ENCODE measurements around the gene SULT4A1.

GRCh38 chr22:43876866-43877509 is 14.7 kb upstream of the SULT4A1 start:
- TF ChIP-seq CTCF (IDR thresholded peaks at IDR 0.05; ENCODE audit: borderline replicate concordance, extremely low read depth, low read length, poor library complexity, severe bottlenecking) (no peak), EZH2 (IDR thresholded peaks at IDR 0.05; ENCODE audit: borderline replicate concordance, low read depth, low read length, severe bottlenecking) (no peak)

All from DND-41 (cell line).